Measurements from ENCODE around the gene B4GALT3.
A peak's percentile ranks its signal among the peaks of the same experiment; 100 is the strongest.

Gene B4GALT3

GRCh38 chr1:161201836-161202712, 24.8 kb upstream of the B4GALT3 start, which contains the start of gene NDUFS2:
Gene NDUFS2, plus strand, starts transcription at chr1:161202367. Its CDS starts 19 bp downstream, at chr1:161202386.
- DNase-seq = peak; percentile 97

DNA sequence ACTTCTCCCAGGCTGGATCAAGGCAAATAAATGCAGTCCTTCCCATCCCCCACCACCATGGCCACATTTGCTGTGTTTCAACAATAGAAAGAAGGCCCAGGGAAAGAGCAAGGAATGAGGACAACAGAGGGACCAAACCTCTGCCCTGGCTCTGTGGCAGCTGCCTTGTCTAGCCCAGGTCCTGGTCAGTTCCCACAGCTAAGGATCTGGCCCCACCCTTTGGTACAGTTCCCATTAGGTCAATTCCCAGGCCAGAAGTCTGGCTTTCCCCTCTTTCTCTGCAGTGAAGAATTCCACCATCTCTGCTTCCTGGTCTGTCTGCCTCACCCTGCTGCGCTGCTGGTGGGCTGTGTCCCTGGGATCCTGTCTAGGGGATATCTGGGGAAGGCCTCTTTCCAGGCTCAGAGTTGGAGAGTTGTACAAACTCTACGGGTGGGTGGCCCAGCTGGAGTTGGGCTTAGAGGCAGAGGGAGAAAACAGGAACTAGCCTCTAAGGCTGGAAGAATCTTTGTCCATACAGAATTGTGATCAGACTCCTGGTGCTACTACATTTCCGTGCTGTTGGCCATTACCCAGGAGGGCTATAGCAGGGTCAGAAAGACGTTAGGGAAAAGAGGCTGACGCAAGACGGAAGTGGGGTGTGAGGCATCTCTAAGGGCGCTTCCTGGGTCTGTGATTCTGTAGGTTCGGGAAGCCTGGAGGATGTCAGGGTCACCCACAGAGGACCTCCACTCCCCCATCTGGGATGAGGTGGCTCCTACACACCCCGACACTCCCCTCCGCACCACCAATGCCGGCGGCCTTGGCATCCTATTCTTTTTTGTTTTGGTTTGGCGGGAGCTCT, 23.9 kb upstream of the B4GALT3 start:
- DNase-seq = no peak

DNA sequence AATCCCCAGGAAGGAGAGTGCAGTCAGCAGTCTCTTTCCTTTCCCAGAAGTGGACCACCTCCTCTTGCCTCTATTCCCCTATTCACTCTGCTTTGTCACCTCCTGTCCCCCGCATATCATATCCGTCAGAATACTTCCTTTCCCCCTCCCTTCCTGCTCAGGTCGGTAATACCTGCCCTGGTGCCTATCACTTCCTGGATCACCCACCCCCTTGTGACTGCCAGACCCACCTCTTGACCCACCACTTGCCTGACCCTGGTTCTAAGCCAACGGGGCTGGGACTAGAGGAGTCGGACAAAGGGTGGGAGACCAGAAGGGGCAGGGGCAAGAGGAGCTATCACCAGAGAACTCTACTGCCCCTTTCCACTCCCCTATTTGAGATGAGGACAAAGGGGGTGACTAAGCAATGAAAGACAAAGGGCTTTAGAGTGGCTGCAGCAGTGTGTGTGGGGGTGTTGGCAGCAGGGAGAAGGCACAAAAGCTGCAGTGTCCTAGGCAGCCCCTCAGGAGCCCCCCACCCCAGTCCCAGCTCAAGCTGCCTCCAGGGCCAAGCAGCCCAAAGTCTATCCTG, 23.2 kb upstream of the B4GALT3 start:
- DNase-seq = no peak

GRCh38 chr1:161199506-161200139, 22.3 kb upstream of the B4GALT3 start:
- DNase-seq = no peak

- no peak for DNase-seq
Observed at GRCh38 chr1:161198897-161199431, 21.7 kb upstream of the B4GALT3 start, which contains the start of gene ADAMTS4. Gene ADAMTS4, minus strand, starts transcription at chr1:161199054. Its CDS starts 427 bp downstream, at chr1:161198627.

DNA sequence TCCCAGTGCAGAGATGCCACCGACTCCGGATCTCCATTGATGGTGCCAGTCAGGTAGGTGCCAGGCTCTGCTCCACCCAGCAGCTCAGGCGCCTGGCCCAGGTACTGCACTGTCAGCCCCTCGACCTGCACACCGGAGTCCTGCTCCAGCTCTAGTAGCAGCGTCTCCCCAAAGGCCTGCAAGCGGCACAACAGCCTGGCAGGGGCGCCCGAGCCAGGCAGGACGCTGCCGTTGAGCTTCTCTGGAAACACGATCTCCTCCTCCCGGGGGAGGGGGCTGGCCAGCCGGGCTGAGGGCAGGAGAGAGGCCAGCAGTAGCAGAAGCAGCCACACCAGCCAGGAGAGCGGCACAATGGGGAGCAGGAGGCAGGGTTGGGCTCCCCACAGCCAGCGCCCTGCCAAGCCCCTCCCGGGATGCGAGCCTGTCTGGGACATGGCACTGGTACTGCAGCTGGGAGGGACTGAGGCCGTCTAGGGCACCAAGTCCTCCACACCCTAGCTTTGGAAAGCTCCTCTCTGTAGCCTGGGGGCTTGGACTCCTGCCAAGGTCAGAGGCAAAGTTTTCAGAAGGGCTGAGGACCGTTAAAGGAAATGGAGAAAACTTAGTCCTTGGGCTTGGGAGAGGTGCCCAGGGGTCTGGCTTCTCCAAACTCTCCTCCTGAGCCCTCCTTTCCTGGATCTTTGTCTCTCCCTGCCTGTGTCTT, 21.0 kb upstream of the B4GALT3 start:
- peak; percentile 54 for DNase-seq

DNA sequence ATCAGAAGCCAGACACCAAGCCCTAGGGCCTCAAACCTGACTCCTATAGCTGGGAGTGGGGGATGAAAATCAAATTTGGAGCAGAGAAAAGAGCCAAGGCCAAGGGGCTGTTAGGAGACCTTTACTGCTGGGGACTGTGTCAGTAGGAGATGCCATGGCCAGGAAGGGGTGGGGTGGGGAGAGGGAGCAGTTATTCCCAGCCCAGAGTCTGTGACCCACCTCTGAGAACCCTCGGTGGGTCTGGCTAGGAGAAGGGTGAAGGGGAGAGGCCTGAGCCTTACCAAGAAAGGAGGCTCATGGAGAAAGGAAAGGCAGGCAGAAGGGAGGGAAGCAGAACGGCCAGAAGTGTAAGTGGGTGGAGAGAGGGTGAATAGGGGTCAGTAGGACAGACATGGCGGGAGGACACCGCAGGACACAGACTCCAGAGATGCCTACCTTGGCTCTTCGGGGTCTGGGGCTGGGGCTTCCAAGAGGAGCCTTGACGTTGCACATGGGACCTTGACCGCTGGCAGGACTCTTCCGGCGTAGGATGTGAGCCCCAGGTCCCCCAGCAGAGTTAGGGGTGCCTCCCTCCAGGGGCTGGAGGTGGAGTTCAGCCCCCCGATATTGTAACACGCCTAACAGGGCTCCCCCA, 20.4 kb upstream of the B4GALT3 start:
- DNase-seq = no peak

GRCh38 chr1:161196521-161197451, 19.5 kb upstream of the B4GALT3 start:
- no peak for DNase-seq

DNA sequence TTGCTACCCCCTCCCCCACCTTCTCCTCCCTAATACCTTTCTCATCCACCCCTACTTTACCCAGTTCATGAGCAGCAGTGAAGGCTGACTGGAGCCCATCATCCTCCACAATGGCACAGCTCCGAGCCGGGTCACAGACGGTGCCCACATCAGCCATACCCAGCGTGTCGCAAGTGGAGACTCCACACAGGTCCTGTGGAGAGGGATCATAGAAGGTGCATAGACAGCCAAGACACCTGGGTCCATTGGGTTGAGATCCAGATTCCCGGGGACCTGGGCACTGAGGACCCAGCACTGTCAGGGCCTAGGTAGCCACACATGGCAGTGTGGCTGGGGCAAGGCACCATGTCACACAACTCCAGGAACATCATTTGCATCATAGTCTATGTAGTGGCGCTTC, 18.8 kb upstream of the B4GALT3 start:
- DNase-seq = no peak

DNA sequence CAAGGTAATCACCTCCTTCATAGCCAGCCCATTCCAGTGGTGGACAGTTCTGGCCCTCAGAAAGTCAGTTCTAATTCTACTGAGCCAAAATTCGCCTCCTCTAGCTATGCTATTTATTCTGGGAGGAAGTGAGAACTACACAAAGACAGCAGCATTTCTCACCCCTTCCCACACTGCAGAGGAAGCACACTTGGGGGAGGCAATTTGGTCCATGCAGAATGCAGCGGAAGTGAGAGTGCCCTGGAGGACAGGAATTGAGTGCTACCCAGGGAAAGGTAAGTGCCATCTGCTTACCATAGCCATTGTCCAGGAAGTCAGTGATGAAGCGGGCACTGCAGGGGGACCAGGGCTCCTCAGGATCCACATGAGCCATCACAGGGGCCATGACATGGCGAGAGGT, 17.9 kb upstream of the B4GALT3 start:
- DNase-seq = no peak

DNA sequence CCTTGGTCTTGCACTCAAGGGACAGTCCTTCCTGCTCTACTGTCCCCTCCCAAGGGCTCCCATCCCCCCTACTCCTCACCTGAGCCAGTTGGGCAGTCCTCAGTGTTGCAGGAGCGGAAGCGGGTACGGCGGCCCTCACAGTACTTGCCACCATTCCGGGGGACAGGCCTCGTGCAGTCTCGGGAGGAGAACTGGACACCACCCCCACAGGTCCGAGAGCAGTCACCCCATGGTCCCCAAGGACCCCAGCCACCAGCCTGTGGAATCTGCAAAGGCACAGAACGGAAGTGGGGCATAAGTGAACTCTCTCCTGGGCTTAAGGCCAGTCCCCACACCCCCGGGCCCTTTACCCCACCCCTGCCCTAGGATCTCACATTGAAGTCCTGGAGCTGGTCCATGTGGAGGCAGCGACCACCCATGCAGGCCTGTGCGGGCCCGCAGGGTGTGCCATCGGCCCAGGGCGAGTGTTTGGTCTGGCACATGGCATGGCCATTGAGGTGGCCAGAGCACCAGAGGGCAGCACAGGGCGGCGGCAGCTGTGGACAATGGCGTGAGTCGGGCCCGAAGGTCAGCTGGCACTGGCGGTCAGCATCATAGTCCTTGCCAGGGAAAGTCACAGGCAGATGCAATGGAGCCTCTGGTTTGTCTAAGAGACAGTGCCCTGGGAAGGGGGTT, 16.4 kb upstream of the B4GALT3 start:
- DNase-seq = no peak

DNA sequence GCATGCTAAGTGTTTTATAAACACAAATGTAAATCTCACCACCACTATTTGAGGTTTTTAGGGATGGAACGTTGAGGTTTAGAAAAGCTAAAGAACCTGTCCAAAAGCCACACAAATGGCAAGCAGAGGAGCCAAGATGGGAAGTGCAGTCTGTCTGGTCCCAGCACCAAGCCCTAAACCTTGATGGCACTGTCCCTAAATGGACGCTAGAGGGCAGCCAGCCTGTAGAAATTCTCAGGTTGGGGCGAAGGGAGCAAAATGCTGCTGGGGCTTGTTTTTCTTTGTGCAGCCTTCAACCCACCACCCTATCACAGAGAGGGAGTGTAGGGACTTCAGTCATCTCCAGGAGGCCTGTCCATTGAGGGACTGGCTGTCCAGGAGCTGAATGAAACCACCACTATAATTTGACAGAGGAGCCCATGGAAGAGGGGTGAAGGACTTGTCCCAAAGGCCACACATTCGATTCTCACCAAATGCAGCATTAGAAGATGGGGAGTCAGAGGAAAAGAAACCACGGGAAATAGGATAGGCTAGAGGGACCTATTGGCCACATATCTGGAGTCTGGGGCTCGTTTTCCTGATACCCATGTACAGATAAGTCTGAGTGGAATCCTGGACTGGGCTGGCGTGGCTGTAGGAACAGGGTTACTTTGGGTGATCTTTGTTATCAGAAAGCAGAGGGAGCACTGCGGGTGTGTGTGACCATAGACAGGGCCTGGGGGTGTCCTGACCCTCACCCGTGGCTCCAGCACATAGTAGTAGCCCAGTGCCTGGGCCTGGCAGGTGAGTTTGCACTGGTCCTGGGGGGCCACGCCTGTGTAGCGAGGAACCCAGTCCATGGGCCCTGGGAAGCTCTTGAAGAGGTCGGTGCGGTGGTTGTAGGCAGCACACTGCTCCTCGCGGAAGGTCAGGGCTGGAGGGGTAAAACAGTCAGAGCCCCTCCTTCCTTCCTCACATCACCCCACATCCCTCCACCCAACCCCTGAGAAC, 15.5 kb upstream of the B4GALT3 start:
- peak; percentile 48 for DNase-seq

DNA sequence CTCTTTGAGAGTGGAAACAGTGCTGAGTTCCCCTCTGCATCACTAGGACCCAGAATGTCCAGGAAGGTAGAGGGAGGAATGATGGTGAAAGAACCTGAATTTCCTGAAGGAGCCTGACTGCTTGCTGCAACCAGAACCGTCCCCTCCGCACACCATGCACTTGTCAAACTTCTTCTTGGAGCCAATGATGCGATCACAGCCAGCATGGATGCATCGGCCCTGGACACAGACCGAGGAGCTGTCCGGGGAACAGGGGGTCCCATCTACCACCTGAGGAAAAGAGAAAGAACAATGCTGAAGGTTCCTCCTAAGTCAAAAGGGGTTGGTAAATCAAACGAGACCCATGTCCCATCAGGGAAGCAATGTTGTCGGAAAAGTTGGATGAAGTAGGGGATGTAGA, 14.7 kb upstream of the B4GALT3 start:
- no peak for DNase-seq

GRCh38 chr1:161190962-161191521, 13.7 kb upstream of the B4GALT3 start:
- DNase-seq = no peak

DNA sequence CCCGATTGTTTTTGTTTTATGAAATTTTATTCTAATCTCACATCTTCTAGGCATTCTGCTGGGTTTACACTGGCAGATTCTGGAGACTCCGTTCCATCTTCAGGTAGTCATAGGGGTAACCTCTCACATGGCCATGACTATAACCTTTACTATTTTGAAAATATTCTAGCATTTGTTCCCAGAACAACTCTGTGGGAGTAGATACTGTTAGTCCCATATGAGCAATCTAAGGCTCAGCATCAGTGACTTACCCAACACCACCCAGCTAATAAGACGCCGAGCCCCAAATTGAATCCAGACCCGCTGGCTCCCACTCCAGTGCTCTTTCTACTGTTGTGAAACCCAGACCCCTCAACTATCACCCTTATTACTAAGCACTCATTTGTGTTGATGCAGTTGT, 11.7 kb upstream of the B4GALT3 start:
- DNase-seq = no peak

DNA sequence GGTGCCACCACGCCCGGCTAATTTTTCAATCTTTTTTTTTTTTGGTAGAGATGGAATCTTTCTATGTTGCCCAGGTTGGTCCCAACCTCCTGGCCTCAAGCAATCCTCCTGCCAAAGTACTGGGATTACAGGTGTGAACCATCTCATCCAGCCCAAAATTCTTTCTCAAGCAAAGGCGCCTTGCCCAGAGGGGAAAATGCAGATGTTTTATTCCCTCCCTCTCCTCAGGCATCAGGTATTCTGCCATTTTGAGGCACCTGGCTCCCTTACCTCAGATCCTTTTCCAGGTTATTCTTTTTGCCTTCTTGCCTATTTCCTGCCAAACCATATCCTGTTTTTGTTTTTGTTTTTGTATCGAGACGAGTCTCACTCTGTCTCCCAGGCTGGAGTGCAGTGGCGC, 11.1 kb upstream of the B4GALT3 start:
- no peak for DNase-seq

DNA sequence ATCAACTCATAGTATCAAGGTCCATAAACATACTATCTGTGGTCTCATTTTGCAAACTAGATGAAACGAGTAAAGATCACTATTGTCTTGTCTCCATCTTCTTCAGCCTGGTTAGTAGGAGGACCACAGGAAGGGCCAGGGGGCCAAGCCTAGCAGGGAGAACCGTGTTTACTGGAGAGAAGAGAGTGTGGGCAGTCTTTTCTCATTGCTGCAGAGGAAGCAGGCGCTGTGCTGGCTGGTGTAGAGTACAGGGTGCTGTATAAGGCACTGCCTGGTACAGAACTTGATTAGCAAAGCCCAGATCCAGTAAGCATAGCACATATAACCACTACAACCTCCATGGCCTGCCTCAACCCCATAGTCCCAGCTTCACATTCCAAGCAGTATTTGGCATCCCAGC, 10.0 kb upstream of the B4GALT3 start:
- no peak for DNase-seq

- DNase-seq = no peak
Observed at GRCh38 chr1:161185732-161186311, 8.5 kb upstream of the B4GALT3 start.
